GM10266 (cell line): Measurements from ENCODE around the gene PCNX1.

Source experiments
- DNase-seq: peaks from one replicate; pipeline ENCODE4 v3.0.0; 2012; ENCODE audit errors: extremely low spot score
- CTCF ChIP-seq: IDR thresholded peaks from 2 replicates; pipeline ENCODE4 v1.5.1; 2012; ENCODE audit warnings: mild to moderate bottlenecking, low read depth; ENCODE audit not compliant: control insufficient read depth, insufficient read depth; ENCODE audit errors: missing control alignments

The PCNX1 gene

GRCh38 chr14:71070169-71070568 is 162.9 kb downstream of the PCNX1 start:
- no peak for DNase-seq
- TF ChIP-seq CTCF, result no peak

GRCh38 chr14:71071042-71071441 is 163.8 kb downstream of the PCNX1 start:
- DNase-seq, result no peak
- TF ChIP-seq CTCF, result no peak

- no peak for DNase-seq
- TF ChIP-seq CTCF, result no peak
Observed at GRCh38 chr14:71076462-71077092, 169.3 kb downstream of the PCNX1 start.

- TF ChIP-seq CTCF, result no peak
- DNase-seq, result no peak
Observed at GRCh38 chr14:71078500-71078899, 171.2 kb downstream of the PCNX1 start.

- DNase-seq, result no peak
- no peak for TF ChIP-seq CTCF
Observed at GRCh38 chr14:71086567-71086966, 179.3 kb downstream of the PCNX1 start.

GRCh38 chr14:71089971-71090370 is 182.7 kb downstream of the PCNX1 start:
- TF ChIP-seq CTCF, result no peak

GRCh38 chr14:71094722-71095121 is 187.5 kb downstream of the PCNX1 start:
- DNase-seq, result no peak
- no peak for TF ChIP-seq CTCF

More at GRCh38 chr14:71089971-71090370, 182.7 kb downstream of the PCNX1 start:
- no peak for DNase-seq
